Loucy (cell line): ENCODE data around the gene SLC9A9.
A peak's percentile ranks its signal among the peaks of the same experiment; 100 is the strongest.

Experiments
- H2AFZ ChIP-seq: fragments of 200-600 bp; sonication (generic); 2 replicates; pipeline ENCODE4 v1.6.0; 2016; ENCODE audit warnings: antibody characterized with exemption, mild to moderate bottlenecking, low read length, moderate library complexity
- H3F3A ChIP-seq: fragments of 200-600 bp; 2 replicates; pipeline ENCODE4 v1.6.0; 2016; ENCODE audit warnings: antibody characterized with exemption, low read depth, mild to moderate bottlenecking
- H3K27me3 ChIP-seq: fragments of 200-600 bp; sonication (generic); 2 replicates; pipeline ENCODE4 v1.6.1; 2014; ENCODE audit warnings: low read length, mild to moderate bottlenecking; ENCODE audit not compliant: insufficient read depth, poor library complexity, severe bottlenecking
- H3K36me3 ChIP-seq: fragments of 200-600 bp; sonication (generic); 2 replicates; pipeline ENCODE4 v1.6.1; 2016; ENCODE audit warnings: low read length; ENCODE audit not compliant: insufficient read depth
- H3K4me1 ChIP-seq: fragments of 200-600 bp; sonication (generic); 2 replicates; pipeline ENCODE4 v1.5.1; 2014; ENCODE audit warnings: low read length, mild to moderate bottlenecking; ENCODE audit not compliant: insufficient read depth, poor library complexity, severe bottlenecking
- H3K4me2 ChIP-seq: fragments of 200-600 bp; sonication (generic); 2 replicates; pipeline ENCODE4 v1.6.0; 2014; ENCODE audit warnings: antibody characterized with exemption, low read length, low read depth, mild to moderate bottlenecking; ENCODE audit not compliant: poor library complexity, severe bottlenecking
- H3K4me3 ChIP-seq: fragments of 200-600 bp; sonication (generic); 2 replicates; pipeline ENCODE4 v1.5.1; 2014; ENCODE audit warnings: low read length, mild to moderate bottlenecking, mixed read lengths; ENCODE audit not compliant: poor library complexity, severe bottlenecking
- H3K79me2 ChIP-seq: fragments of 200-600 bp; sonication (generic); 2 replicates; pipeline ENCODE4 v1.6.1; 2014; ENCODE audit warnings: low read length; ENCODE audit not compliant: insufficient read depth
- H3K9ac ChIP-seq: fragments of 200-600 bp; sonication (generic); 2 replicates; pipeline ENCODE4 v1.6.0; 2014; ENCODE audit warnings: mild to moderate bottlenecking, low read depth, low read length, moderate library complexity; ENCODE audit not compliant: poor library complexity, severe bottlenecking
- H3K9me2 ChIP-seq: fragments of 200-600 bp; sonication (generic); replicated peaks from 2 replicates; pipeline ENCODE4 v1.6.1; 2016; ENCODE audit warnings: low read depth, low read length, mixed read lengths
- H3K9me3 ChIP-seq: fragments of 200-600 bp; sonication (generic); 2 replicates; pipeline ENCODE4 v1.6.1; 2014; ENCODE audit warnings: mild to moderate bottlenecking, antibody characterized with exemption, low read length, low read depth; ENCODE audit not compliant: insufficient read depth
- H4K20me1 ChIP-seq: fragments of 200-600 bp; sonication (generic); 2 replicates; pipeline ENCODE4 v1.6.0; 2014; ENCODE audit warnings: antibody characterized with exemption, low read length, mild to moderate bottlenecking; ENCODE audit not compliant: insufficient read depth, poor library complexity, severe bottlenecking
- CTCF ChIP-seq: fragments of 200-600 bp; sonication (generic); conservative IDR thresholded peaks from 2 replicates; pipeline ENCODE4 v1.5.1; 2014; ENCODE audit warnings: mild to moderate bottlenecking, antibody characterized with exemption, low read length
- EZH2phosphoT487 ChIP-seq: fragments of 200-600 bp; IDR thresholded peaks from 2 replicates; pipeline ENCODE4 v1.6.1; 2018; ENCODE audit warnings: antibody characterized with exemption, mild to moderate bottlenecking, moderate library complexity, borderline replicate concordance

SLC9A9 gene

GRCh38 chr3:143847787-143848631 is at the start of gene SLC9A9:
Gene SLC9A9, minus strand, starts transcription at chr3:143848468. Its CDS starts 146 bp downstream, at chr3:143848322.
- Histone ChIP-seq H3K4me3 (peak within 1 kb of the TSS; percentile 81), H3K27me3 (no peaks in the 10 kb centered on the region), H3K4me2 (peak within 1 kb of the TSS; percentile 66), H3K79me2 (no peaks in the 10 kb centered on the region), H3K4me1 (peaks cover 20% of the 10 kb centered on the region), H3K9me3 (no peaks in the 10 kb centered on the region), H3K36me3 (no peaks in the 10 kb centered on the region), H2AFZ (peak within 1 kb of the TSS; percentile 96), H3F3A (no peaks in the 10 kb centered on the region), H4K20me1 (no peaks in the 10 kb centered on the region), H3K9me2 (no peaks in the 10 kb centered on the region), H3K9ac (peak within 1 kb of the TSS; percentile 63)
- TF ChIP-seq EZH2phosphoT487: no peak
- TF ChIP-seq CTCF: no peak

DNA sequence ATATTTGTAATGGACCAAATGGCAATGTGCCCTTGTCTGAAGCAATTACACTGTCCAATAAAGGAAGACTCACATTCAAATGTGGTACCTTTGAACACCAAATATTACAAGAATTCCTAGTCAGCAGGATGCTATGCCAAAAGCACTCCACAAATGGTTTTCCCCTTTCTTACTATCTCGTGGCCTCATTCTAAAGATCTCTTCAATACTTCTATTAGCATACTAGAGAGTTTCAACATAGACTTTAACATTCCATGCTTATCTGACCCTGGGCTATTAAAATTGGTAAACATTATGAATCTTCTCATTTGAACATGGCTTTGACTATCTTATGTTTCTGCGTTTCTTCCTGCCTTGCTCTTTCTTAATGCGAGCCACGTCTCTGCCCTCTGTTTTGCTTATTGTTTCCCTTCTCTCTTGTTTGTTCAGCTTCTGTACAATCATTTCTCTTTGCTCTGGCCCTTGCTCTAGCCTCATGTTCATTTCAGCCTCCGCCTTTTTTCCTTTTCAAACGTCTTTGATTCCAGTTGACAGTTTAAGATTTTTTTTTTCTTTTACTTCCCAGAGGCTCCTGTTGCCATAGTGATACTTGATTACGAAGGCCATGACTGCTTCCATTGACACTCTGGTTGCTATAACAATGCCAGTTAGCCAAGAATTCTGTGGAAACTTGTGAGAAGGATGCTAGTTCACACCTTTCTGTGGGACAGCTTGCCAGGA is 49.5 kb upstream of the SLC9A9 start:
- TF ChIP-seq EZH2phosphoT487 (no peak), CTCF (no peak)
- Histone ChIP-seq H3K4me3 (no peak overlapping the region), H3K9ac (no peak overlapping the region), H3K36me3 (no peaks in the 10 kb centered on the region), H3K79me2 (no peaks in the 10 kb centered on the region), H4K20me1 (no peaks in the 10 kb centered on the region), H3K4me2 (no peak overlapping the region), H3K27me3 (no peaks in the 10 kb centered on the region), H3K4me1 (no peaks in the 10 kb centered on the region), H2AFZ (no peak overlapping the region; the same call in 1 of the 2 replicates), H3K9me2 (no peaks in the 10 kb centered on the region), H3F3A (no peaks in the 10 kb centered on the region), H3K9me3 (no peaks in the 10 kb centered on the region)

DNA sequence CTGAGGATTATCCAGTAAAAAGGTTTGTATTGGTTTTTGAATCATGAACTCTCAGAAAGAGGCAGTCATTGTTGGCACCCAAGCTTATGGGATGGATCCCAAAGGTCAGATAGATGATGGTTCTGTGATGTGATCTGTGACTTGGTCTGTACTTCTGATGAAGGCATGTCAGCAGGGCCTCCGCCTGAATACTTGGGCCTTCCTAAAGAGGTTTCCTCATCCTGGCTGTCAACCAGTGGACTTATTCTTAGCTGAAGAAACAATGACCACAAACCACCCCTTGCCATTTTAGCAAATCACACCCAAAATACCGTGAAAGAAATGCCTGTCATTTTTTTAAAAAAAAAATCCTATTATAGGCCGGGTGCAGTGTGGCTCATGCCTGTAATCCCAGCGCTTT is 48.2 kb upstream of the SLC9A9 start:
- no peaks in the 10 kb centered on the region for H4K20me1 ChIP-seq
- no peak overlapping the region for H3K9ac ChIP-seq
- no peaks in the 10 kb centered on the region for H3K9me2 ChIP-seq
- H2AFZ ChIP-seq: no peak overlapping the region
- H3K4me2 ChIP-seq: no peak overlapping the region
- H3K79me2 ChIP-seq: no peaks in the 10 kb centered on the region
- H3K36me3 ChIP-seq: no peaks in the 10 kb centered on the region
- no peak for TF ChIP-seq CTCF
- TF ChIP-seq EZH2phosphoT487: no peak
- no peaks in the 10 kb centered on the region for H3K4me1 ChIP-seq
- no peak overlapping the region for H3K4me3 ChIP-seq
- no peaks in the 10 kb centered on the region for H3F3A ChIP-seq
- H3K9me3 ChIP-seq: no peaks in the 10 kb centered on the region
- no peaks in the 10 kb centered on the region for H3K27me3 ChIP-seq
